Uterus (tissue), 2 donors: Measurements from ENCODE around the gene CHST1.

Source experiments
- POLR2A ChIP-seq, 2 donors: fragments of 450-650 bp; IDR thresholded peaks; one replicate each; pipeline ENCODE4 v1.6.1; 2016; ENCODE audit warnings: antibody characterized with exemption in 2 of 2, mild to moderate bottlenecking in 1 of 2, moderate library complexity in 1 of 2
- TF ChIP-seq, protein P1 (sequence below), 4 experiments: fragments of 200-600 bp in 2 of 4; fragments of 450-650 bp in 2 of 4; sonication (generic) in 2 of 4; IDR thresholded peaks; one replicate each; pipeline ENCODE4 v1.5.1; 2016 to 2019; ENCODE audit warnings: antibody characterized with exemption in 4 of 4, mild to moderate bottlenecking in 2 of 4, moderate library complexity in 1 of 4

DNA sequence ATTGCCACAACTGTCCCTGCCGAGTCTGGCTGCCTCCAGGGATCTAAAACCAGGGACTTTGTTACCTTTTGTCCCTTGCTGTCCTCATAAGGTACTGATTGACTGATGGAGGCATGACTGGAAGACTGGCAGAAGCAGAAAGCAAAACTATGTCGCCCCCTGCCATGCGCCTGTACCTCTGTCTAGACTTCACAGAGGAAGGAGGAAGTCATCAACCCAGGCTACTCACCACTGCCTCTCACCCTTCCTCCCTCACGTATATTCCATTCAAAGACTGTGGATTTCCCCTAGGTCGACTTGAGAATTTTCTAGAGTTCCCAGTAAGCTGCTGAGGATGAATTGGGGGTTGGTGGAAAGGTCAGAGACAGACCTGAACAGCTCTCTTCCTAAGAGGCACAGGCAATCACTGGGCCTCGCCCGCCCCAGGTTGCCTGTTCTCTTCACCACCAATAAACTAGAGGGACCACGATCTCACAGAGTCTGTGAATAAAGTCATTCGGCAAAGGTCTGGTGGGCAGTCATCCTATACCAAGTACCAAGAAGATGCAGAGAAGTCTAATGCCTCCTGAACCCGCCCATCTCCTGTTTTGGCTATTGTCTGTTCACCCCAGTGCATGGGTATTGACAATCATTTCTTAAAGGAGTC, 27.5 kb upstream of the CHST1 start:
- no peak for TF ChIP-seq POLR2A (IDR thresholded peaks at IDR 0.05)
- TF ChIP-seq, protein P1, sequence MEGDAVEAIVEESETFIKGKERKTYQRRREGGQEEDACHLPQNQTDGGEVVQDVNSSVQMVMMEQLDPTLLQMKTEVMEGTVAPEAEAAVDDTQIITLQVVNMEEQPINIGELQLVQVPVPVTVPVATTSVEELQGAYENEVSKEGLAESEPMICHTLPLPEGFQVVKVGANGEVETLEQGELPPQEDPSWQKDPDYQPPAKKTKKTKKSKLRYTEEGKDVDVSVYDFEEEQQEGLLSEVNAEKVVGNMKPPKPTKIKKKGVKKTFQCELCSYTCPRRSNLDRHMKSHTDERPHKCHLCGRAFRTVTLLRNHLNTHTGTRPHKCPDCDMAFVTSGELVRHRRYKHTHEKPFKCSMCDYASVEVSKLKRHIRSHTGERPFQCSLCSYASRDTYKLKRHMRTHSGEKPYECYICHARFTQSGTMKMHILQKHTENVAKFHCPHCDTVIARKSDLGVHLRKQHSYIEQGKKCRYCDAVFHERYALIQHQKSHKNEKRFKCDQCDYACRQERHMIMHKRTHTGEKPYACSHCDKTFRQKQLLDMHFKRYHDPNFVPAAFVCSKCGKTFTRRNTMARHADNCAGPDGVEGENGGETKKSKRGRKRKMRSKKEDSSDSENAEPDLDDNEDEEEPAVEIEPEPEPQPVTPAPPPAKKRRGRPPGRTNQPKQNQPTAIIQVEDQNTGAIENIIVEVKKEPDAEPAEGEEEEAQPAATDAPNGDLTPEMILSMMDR (IDR thresholded peaks at IDR 0.05) = no peak
